ENCODE measurements around the gene MED22. TPM values are rescaled to one million over a fixed set of nuclear protein-coding genes. Genes with fewer than 3 reads are reported as not detected.
A peak's percentile ranks its signal among the peaks of the same experiment; 100 is the strongest.
"Not testable (repeated sequence)": the region's sequence is repeated elsewhere in the genome, so short reads cannot be mapped to it uniquely, and the experiment has no call there.

MED22 gene
- total and polyA plus RNA-seq, 2 experiments from 2014 or later, result 18.8 to 23.4 TPM

DNA sequence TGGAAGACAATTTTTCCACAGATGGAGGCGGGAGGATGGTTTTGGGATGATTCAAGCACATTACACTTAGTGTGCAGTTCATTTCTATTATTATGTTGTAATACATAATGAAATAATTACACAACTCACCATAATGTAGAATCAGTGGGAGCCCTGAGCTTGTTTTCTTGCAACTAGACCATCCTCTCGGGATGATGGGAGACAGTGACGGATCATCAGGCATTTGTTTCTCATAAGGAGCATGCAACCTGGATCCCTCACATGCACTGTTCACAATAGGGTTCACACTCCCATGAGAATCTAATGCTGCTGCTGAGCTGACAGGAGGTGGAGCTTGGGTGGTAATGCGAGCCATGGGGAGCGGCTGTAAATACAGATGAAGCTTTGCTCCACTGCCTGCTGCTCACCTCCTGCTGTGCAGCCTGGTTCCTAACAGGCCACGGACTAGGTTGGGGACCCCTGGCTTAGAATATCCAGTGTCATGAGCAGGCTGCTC is 29.8 kb upstream of the MED22 start:
- TF ChIP-seq EZH2 (IDR thresholded peaks at IDR 0.05; ENCODE audit: borderline replicate concordance) (no peak), EZH2phosphoT487 (IDR thresholded peaks at IDR 0.05; ENCODE audit: low read depth, severe bottlenecking, unreplicated experiment) (no peak)
- TF ChIP-seq, protein P1, sequence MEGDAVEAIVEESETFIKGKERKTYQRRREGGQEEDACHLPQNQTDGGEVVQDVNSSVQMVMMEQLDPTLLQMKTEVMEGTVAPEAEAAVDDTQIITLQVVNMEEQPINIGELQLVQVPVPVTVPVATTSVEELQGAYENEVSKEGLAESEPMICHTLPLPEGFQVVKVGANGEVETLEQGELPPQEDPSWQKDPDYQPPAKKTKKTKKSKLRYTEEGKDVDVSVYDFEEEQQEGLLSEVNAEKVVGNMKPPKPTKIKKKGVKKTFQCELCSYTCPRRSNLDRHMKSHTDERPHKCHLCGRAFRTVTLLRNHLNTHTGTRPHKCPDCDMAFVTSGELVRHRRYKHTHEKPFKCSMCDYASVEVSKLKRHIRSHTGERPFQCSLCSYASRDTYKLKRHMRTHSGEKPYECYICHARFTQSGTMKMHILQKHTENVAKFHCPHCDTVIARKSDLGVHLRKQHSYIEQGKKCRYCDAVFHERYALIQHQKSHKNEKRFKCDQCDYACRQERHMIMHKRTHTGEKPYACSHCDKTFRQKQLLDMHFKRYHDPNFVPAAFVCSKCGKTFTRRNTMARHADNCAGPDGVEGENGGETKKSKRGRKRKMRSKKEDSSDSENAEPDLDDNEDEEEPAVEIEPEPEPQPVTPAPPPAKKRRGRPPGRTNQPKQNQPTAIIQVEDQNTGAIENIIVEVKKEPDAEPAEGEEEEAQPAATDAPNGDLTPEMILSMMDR (IDR thresholded peaks at IDR 0.05; ENCODE audit: poor library complexity), result no peak
- Histone ChIP-seq H2AFZ (no peak overlapping the region), H3K4me2 (no peak overlapping the region), H3K79me2 (peaks cover 29% of the 10 kb centered on the region), H4K20me1 (ENCODE audit: insufficient read depth, poor library complexity, severe bottlenecking) (peaks cover 23% of the 10 kb centered on the region), H3K4me1 (ENCODE audit: insufficient read depth) (peaks cover 8% of the 10 kb centered on the region), H3K4me3 (no peak overlapping the region), H3K9me2 (replicated peaks; ENCODE audit: insufficient read depth) (no peaks in the 10 kb centered on the region), H3K9me3 (ENCODE audit: low read depth) (no peaks in the 10 kb centered on the region), H3K36me3 (replicated peaks; ENCODE audit: insufficient read depth, low read depth) (no peaks in the 10 kb centered on the region), H3K27me3 (no peaks in the 10 kb centered on the region), H3K27ac (no peak overlapping the region)
- DNase-seq (ENCODE audit: low spot score), result no peak
- WGBS (ENCODE audit: low lambda C conversion rate, missing lambda C conversion rate), result 68% methylated on average over 6 of the region's 6 CpGs

DNA sequence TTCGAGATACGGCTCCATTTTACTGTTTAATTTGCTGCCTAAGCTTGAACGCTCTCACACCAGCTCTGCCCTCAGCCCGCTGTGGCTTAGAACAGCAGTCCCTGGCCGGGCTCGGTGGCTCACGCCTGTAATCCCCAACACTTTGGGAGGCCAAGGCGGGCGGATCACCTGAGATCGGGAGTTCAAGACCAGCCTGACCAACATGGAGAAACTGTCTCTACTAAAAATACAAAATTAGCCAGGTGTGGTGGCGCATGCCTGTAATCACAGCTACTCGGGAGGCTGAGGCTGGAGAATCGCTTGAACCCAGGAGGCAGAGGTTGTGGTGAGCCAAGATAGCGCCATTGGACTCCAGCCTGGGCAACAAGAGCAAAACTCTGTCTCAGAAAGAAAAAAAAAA is 29.3 kb upstream of the MED22 start:
- not testable (repeated sequence) for H3K9me3 ChIP-seq (ENCODE audit: low read depth); H2AFZ ChIP-seq; H3K27ac ChIP-seq; H3K9me2 ChIP-seq (replicated peaks; ENCODE audit: insufficient read depth); DNase-seq (ENCODE audit: low spot score); H3K4me3 ChIP-seq; H3K36me3 ChIP-seq (replicated peaks; ENCODE audit: insufficient read depth, low read depth); H3K27me3 ChIP-seq
- 95% methylated on average over 14 of the region's 14 CpGs for WGBS (ENCODE audit: low lambda C conversion rate, missing lambda C conversion rate)
- H4K20me1 ChIP-seq (ENCODE audit: insufficient read depth, poor library complexity, severe bottlenecking), result peaks cover 28% of the 10 kb centered on the region
- peak overlapping the region; percentile 92 for H3K4me2 ChIP-seq
- H3K79me2 ChIP-seq, result peaks cover 34% of the 10 kb centered on the region
- peaks cover 11% of the 10 kb centered on the region for H3K4me1 ChIP-seq (ENCODE audit: insufficient read depth)

DNA sequence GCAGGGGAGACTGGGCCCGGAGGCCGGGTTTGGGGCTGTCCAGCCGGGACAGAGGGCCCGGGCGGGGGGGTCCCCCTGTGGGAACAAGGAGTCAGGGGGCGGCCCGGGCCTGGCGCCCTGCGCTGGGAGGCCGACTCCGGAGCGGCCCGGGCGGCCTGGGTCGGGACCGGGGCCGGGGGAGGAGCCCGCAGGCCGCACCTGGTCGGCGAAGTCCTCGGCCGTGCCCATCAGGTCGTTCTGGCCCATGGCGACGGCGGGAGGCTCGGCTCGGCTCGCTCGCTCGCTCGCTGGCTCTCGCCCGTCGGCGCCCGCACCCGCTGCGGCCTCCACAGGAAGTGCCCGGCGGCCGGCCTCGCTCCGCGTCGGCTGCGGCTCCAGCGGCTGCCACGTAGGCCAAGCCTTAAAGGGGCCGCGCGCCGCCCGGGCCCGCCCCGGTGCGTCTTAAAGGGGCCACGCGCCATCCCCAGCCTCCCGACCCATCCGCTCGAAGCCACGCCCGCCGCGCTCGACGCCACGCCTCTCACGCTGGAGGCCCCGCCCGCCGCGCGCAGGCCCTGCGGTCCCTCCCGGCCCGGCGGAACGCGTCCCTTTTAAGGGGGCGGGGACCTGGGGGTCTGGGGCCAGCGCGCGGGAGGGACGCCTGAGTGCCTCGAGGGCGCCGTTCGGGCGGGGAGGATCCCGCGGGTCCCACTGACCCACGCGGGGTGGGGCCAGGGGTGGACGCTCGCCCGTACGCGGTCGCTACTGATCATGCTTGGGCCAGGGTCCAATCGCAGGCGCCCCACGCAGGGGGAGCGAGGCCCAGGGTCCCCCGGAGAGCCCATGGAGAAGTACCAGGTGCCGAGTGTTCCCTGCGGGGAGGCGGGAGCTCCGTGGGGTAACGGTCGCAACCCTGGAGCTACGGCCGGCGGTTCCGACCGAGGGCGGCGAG is 28.1 kb upstream of the MED22 start, which contains the start of the genes STKLD1 and SURF4:
TSS of gene STKLD1 (plus strand) at position 643 of the 931 bp plus-strand sequence. CDS start at position 751, 108 bp downstream.
TSS of gene SURF4 (minus strand) at position 337 of the 931 bp plus-strand sequence. CDS start at position 246, 91 bp downstream.
- peak; percentile 99 for DNase-seq (ENCODE audit: low spot score)
- no peaks in the 10 kb centered on the region for H3K36me3 ChIP-seq (replicated peaks; ENCODE audit: insufficient read depth, low read depth)
- no peaks in the 10 kb centered on the region for H3K27me3 ChIP-seq
- peak within 1 kb of the TSS; percentile 99 for H3K27ac ChIP-seq
- TF ChIP-seq EZH2 (IDR thresholded peaks at IDR 0.05; ENCODE audit: borderline replicate concordance) (no peak), EZH2phosphoT487 (IDR thresholded peaks at IDR 0.05; ENCODE audit: low read depth, severe bottlenecking, unreplicated experiment) (no peak)
- TF ChIP-seq, protein P1 (IDR thresholded peaks at IDR 0.05; ENCODE audit: poor library complexity), result no peak
- no peaks in the 10 kb centered on the region for H3K9me2 ChIP-seq (replicated peaks; ENCODE audit: insufficient read depth)
- H3K4me1 ChIP-seq (ENCODE audit: insufficient read depth), result peaks cover 22% of the 10 kb centered on the region
- H4K20me1 ChIP-seq (ENCODE audit: insufficient read depth, poor library complexity, severe bottlenecking), result peaks cover 41% of the 10 kb centered on the region
- no peaks in the 10 kb centered on the region for H3K9me3 ChIP-seq (ENCODE audit: low read depth)
- peak within 1 kb of the TSS; percentile 92 for H3K4me2 ChIP-seq
- WGBS (ENCODE audit: low lambda C conversion rate, missing lambda C conversion rate), result 5% methylated on average over 31 of the region's 120 CpGs
- peak within 1 kb of the TSS; percentile 76 for H2AFZ ChIP-seq
- H3K4me3 ChIP-seq, result peak within 1 kb of the TSS; percentile 82
- peaks cover 47% of the 10 kb centered on the region for H3K79me2 ChIP-seq
